HEK293 (cell line): ENCODE data around the gene RASGEF1B.
A peak's percentile ranks its signal among the peaks of the same experiment; 100 is the strongest.
"Not testable (repeated sequence)": the region's sequence is repeated elsewhere in the genome, so short reads cannot be mapped to it uniquely, and the experiment has no call there.

Experiments
- CTCF ChIA-PET: fragments of 350-600 bp; formaldehyde crosslinking; extraction: SDS; loops from one replicate; lab custom pipeline; 2021; ENCODE audit warnings: antibody characterized with exemption; lab: Yijun Ruan, JAX
- POLR2A ChIA-PET: fragments of 300-600 bp; formaldehyde crosslinking; extraction: SDS; loops from one replicate; lab custom pipeline; 2020; ENCODE audit warnings: antibody characterized with exemption, inconsistent platforms; lab: Yijun Ruan, JAX
- H3K27ac ChIP-seq: fragments of 200-500 bp; sonication (Bioruptor generic); 2 replicates; pipeline ENCODE4 v1.5.1; 2014; ENCODE audit warnings: low read depth, low read length, control low read depth, inconsistent platforms; ENCODE audit errors: extremely low read depth
- H3K36me3 ChIP-seq, 2 experiments: fragments of 200-500 bp in 1 of 2; sonication (Bioruptor generic) in 1 of 2; 1 replicate in 1 of 2; 2 replicates in 1 of 2; pipeline ENCODE4 v1.5.1; 2014 to 2017; ENCODE audit warnings: inconsistent platforms in 2 of 2, low read length in 2 of 2; ENCODE audit not compliant: control insufficient read depth in 2 of 2, insufficient read depth in 1 of 2
- H3K4me1 ChIP-seq: fragments of 200-500 bp; sonication (Bioruptor generic); 2 replicates; pipeline ENCODE4 v1.5.1; 2014; ENCODE audit warnings: mild to moderate bottlenecking, low read length, inconsistent platforms; ENCODE audit not compliant: control insufficient read depth, insufficient read depth
- H3K4me3 ChIP-seq: 2 replicates; pipeline ENCODE4 v1.5.1; 2011; ENCODE audit warnings: low read depth, mild to moderate bottlenecking, control low read depth, low read length, moderate library complexity
- H3K9me3 ChIP-seq: fragments of 200-500 bp; sonication (Bioruptor generic); 2 replicates; pipeline ENCODE4 v1.5.1; 2014; ENCODE audit warnings: low read depth, low read length, inconsistent platforms; ENCODE audit not compliant: control insufficient read depth, insufficient read depth
- GLI4 ChIP-seq: fragments of 450-650 bp; formaldehyde crosslinking; IDR thresholded peaks from 2 replicates; pipeline ENCODE4 v1.5.1; 2016; ENCODE audit warnings: missing biosample characterization, missing genetic modification characterization
- HOXC10 ChIP-seq: sonication (generic); formaldehyde crosslinking; IDR thresholded peaks from 2 replicates; pipeline ENCODE4 v1.8.1; 2023; ENCODE audit warnings: mild to moderate bottlenecking, missing genetic modification reagents
- MEIS1 ChIP-seq: sonication (generic); formaldehyde crosslinking; IDR thresholded peaks from 2 replicates; pipeline ENCODE4 v1.8.1; 2022; ENCODE audit warnings: missing genetic modification reagents, mild to moderate bottlenecking, borderline replicate concordance
- MZF1 ChIP-seq: fragments of 450-650 bp; formaldehyde crosslinking; IDR thresholded peaks from 2 replicates; pipeline ENCODE4 v1.5.1; 2017; ENCODE audit warnings: missing biosample characterization, missing genetic modification characterization, borderline replicate concordance
- OSR2 ChIP-seq: fragments of 450-650 bp; formaldehyde crosslinking; IDR thresholded peaks from 2 replicates; pipeline ENCODE4 v1.5.1; 2016; ENCODE audit warnings: missing biosample characterization, missing genetic modification characterization
- PRDM1 ChIP-seq: fragments of 450-650 bp; formaldehyde crosslinking; IDR thresholded peaks from 2 replicates; pipeline ENCODE4; 2016; ENCODE audit warnings: missing biosample characterization, missing genetic modification characterization
- ZBTB7A ChIP-seq: fragments of 450-650 bp; formaldehyde crosslinking; IDR thresholded peaks from 2 replicates; pipeline ENCODE4 v1.5.1; 2016; ENCODE audit warnings: low read depth, missing biosample characterization, missing genetic modification characterization
- ZFP37 ChIP-seq: fragments of 450-650 bp; formaldehyde crosslinking; IDR thresholded peaks from 2 replicates; pipeline ENCODE4 v1.5.1; 2016; ENCODE audit warnings: missing biosample characterization, missing genetic modification characterization
- ZNF140 ChIP-seq: fragments of 450-650 bp; formaldehyde crosslinking; IDR thresholded peaks from 2 replicates; pipeline ENCODE4 v1.5.1; 2016; ENCODE audit warnings: missing biosample characterization, missing genetic modification characterization
- ZNF146 ChIP-seq: fragments of 450-650 bp; formaldehyde crosslinking; IDR thresholded peaks from 2 replicates; pipeline ENCODE4 v1.5.1; 2016; ENCODE audit warnings: missing biosample characterization, missing genetic modification characterization
- ZNF174 ChIP-seq: fragments of 450-650 bp; formaldehyde crosslinking; IDR thresholded peaks from 2 replicates; pipeline ENCODE4 v1.5.0; 2017; ENCODE audit warnings: missing biosample characterization, mild to moderate bottlenecking, missing genetic modification characterization
- ZNF175 ChIP-seq: fragments of 450-650 bp; formaldehyde crosslinking; IDR thresholded peaks from 2 replicates; pipeline ENCODE4 v1.5.1; 2016; ENCODE audit warnings: missing biosample characterization, missing genetic modification characterization
- ZNF239 ChIP-seq: fragments of 450-650 bp; formaldehyde crosslinking; IDR thresholded peaks from 2 replicates; pipeline ENCODE4 v1.5.1; 2016; ENCODE audit warnings: missing biosample characterization, missing genetic modification characterization
- ZNF24 ChIP-seq: fragments of 450-650 bp; formaldehyde crosslinking; IDR thresholded peaks from 2 replicates; pipeline ENCODE4 v1.5.1; 2016; ENCODE audit warnings: missing biosample characterization, missing genetic modification characterization
- ZNF416 ChIP-seq: fragments of 450-650 bp; formaldehyde crosslinking; IDR thresholded peaks from 2 replicates; pipeline ENCODE4 v1.5.1; 2016; ENCODE audit warnings: missing biosample characterization, missing genetic modification characterization
- ZNF555 ChIP-seq: fragments of 450-650 bp; formaldehyde crosslinking; conservative IDR thresholded peaks from 2 replicates; pipeline ENCODE4 v1.5.1; 2017; ENCODE audit warnings: missing biosample characterization, mild to moderate bottlenecking, missing genetic modification characterization, inconsistent platforms
- ZNF561 ChIP-seq: fragments of 450-650 bp; IDR thresholded peaks from 2 replicates; pipeline ENCODE4 v1.5.1; 2018; ENCODE audit warnings: missing biosample characterization, missing genetic modification characterization, borderline replicate concordance
- ZNF664 ChIP-seq: fragments of 450-650 bp; formaldehyde crosslinking; IDR thresholded peaks from 2 replicates; pipeline ENCODE4 v1.5.1; 2016; ENCODE audit warnings: missing biosample characterization, missing genetic modification characterization
- ZNF76 ChIP-seq: fragments of 450-650 bp; formaldehyde crosslinking; IDR thresholded peaks from 2 replicates; pipeline ENCODE4; 2016; ENCODE audit warnings: low read depth, missing biosample characterization, missing genetic modification characterization, borderline replicate concordance
- TF ChIP-seq, protein P1 (sequence below): fragments of 450-650 bp; formaldehyde crosslinking; IDR thresholded peaks from 2 replicates; pipeline ENCODE4 v1.5.1; 2016; ENCODE audit warnings: missing biosample characterization, missing genetic modification characterization
- TF ChIP-seq, protein P2 (sequence below): fragments of 450-650 bp; formaldehyde crosslinking; IDR thresholded peaks from 2 replicates; pipeline ENCODE4 v1.5.1; 2016; ENCODE audit warnings: missing biosample characterization, missing genetic modification characterization

RASGEF1B gene

DNA sequence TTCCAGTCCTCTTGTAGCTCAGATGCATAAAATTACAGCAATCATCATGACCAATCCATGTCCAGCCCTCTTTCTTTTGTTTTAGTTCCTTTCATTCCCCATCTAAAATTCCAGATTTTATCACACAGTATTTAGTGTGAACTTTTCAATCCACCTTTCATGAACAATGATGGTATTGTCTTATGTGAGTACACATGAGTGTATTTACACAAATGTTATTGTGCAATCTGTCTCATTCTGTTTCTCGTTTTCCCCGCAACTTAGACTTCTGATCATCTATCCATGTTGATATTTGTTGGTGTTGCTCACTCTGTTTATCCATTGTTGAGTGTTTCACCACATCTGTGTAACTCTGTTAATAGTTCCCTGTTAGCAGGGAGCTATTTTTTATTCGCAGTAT is 9.4 kb upstream of the RASGEF1B start:
- Histone ChIP-seq H3K4me1 (no peaks in the 10 kb centered on the region), H3K36me3 (no peaks in the 10 kb centered on the region), H3K9me3 (no peaks in the 10 kb centered on the region), H3K4me3 (no peak overlapping the region), H3K27ac (no peak overlapping the region)
- TF ChIP-seq PRDM1 (tag by site-specific recombination) = no peak
- no peak for TF ChIP-seq ZNF239 (tag by site-specific recombination)
- TF ChIP-seq, protein P1, sequence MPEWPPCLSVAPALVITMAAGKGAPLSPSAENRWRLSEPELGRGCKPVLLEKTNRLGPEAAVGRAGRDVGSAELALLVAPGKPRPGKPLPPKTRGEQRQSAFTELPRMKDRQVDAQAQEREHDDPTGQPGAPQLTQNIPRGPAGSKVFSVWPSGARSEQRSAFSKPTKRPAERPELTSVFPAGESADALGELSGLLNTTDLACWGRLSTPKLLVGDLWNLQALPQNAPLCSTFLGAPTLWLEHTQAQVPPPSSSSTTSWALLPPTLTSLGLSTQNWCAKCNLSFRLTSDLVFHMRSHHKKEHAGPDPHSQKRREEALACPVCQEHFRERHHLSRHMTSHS (tag by site-specific recombination) = no peak
- no peak for TF ChIP-seq MZF1 (tag by site-specific recombination)
- TF ChIP-seq ZNF175 (tag by site-specific recombination) = no peak
- TF ChIP-seq GLI4 = no peak
- no peak for TF ChIP-seq ZNF174 (tag by site-specific recombination)
- TF ChIP-seq ZNF416 (tag by site-specific recombination) = no peak
- no peak for TF ChIP-seq ZNF664
- TF ChIP-seq MEIS1 (CRISPR knock-in tag) = no peak
- TF ChIP-seq, protein P2, sequence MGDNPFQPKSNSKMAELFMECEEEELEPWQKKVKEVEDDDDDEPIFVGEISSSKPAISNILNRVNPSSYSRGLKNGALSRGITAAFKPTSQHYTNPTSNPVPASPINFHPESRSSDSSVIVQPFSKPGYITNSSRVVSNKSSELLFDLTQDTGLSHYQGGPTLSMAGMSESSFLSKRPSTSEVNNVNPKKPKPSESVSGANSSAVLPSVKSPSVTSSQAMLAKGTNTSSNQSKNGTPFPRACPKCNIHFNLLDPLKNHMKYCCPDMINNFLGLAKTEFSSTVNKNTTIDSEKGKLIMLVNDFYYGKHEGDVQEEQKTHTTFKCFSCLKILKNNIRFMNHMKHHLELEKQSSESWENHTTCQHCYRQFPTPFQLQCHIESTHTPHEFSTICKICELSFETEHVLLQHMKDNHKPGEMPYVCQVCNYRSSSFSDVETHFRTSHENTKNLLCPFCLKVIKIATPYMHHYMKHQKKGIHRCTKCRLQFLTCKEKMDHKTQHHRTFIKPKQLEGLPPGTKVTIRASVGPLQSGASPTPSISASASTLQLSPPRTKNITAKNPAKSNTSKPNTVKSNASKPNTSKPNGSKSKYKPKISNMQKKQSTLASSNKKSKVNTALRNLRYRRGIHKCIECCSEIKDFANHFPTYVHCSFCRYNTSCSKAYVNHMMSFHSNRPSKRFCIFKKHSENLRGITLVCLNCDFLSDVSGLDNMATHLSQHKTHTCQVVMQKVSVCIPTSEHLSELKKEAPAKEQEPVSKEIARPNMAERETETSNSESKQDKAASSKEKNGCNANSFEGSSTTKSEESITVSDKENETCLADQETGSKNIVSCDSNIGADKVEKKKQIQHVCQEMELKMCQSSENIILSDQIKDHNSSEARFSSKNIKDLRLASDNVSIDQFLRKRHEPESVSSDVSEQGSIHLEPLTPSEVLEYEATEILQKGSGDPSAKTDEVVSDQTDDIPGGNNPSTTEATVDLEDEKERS (tag by site-specific recombination) = no peak
- TF ChIP-seq ZNF76 (tag by site-specific recombination) = no peak
- TF ChIP-seq ZFP37 (tag by site-specific recombination) = no peak
- TF ChIP-seq ZNF24 (tag by site-specific recombination) = no peak
- no peak for TF ChIP-seq OSR2 (tag by site-specific recombination)
- TF ChIP-seq ZNF555 (tag by site-specific recombination) = no peak
- TF ChIP-seq HOXC10 = no peak
- TF ChIP-seq ZNF140 = no peak
- TF ChIP-seq ZBTB7A (tag by site-specific recombination) = no peak
- no peak for TF ChIP-seq ZNF561
- POLR2A ChIA-PET = no interaction called here
- CTCF ChIA-PET = no interaction called here

DNA sequence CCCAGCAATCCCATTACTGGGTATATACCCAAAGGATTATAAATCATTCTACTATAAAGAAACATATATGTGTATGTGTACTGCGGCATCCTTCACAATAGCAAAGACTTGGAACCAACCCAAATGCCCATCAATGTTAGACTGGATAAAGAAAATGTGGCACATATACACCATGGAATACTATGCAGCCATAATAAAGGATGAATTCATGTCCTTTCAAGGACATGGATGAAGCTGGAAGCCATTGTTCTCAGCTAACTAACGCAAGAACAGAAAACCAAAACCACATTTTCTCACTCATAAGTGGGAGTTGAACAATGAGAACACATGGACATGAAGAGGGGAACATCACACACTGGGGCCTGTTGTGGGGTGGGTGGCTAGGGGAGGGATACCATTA is 7.9 kb upstream of the RASGEF1B start:
- CTCF ChIA-PET, H3K4me3 ChIP-seq, H3K9me3 ChIP-seq, POLR2A ChIA-PET, H3K4me1 ChIP-seq, H3K36me3 ChIP-seq, H3K27ac ChIP-seq: not testable (repeated sequence)
- peak; percentile 60 for TF ChIP-seq ZNF146 (tag by site-specific recombination)
